Dermis microvascular lymphatic vessel endothelial cell (primary cell): ENCODE measurements around the gene SLC25A29. TPM values are rescaled to one million over a fixed set of nuclear protein-coding genes. Genes with fewer than 3 reads are reported as not detected.
A peak's percentile ranks its signal among the peaks of the same experiment; 100 is the strongest.
"Not testable (repeated sequence)": the region's sequence is repeated elsewhere in the genome, so short reads cannot be mapped to it uniquely, and the experiment has no call there.

Source experiments
- DNase-seq, 2 donors: peaks; one replicate each; pipeline versions ENCODE4 v3.0.0 to v3.0.0-alpha.2; 2010; ENCODE audit warnings: low read depth in 2 of 2
- total RNA-seq: library from RNA; depleted of rRNA; stranded (reverse); fragments of >200 nt; gene quantifications from 2 replicates; pipeline ENCODE4 v1.2.1, GENCODE V29; 2014

Gene SLC25A29
- total RNA-seq, 1 donor from 2014 or later, result 45.6 TPM

- no peak for DNase-seq
Measured at GRCh38 chr14:100294213-100294962, 11.9 kb downstream of the SLC25A29 start.

GRCh38 chr14:100293497-100294212, 12.6 kb downstream of the SLC25A29 start:
- DNase-seq, result no peak

GRCh38 chr14:100292776-100293461, 13.3 kb downstream of the SLC25A29 start:
- DNase-seq, result no peak

- no peak for DNase-seq
Measured at GRCh38 chr14:100292301-100292775, 13.9 kb downstream of the SLC25A29 start.

- DNase-seq, result no peak
Measured at GRCh38 chr14:100291305-100292075, 14.8 kb downstream of the SLC25A29 start.

GRCh38 chr14:100290607-100291304, 15.5 kb downstream of the SLC25A29 start:
- DNase-seq, result no peak

GRCh38 chr14:100289916-100290606, 16.2 kb downstream of the SLC25A29 start:
- DNase-seq, result no peak

- DNase-seq, result no peak
Measured at GRCh38 chr14:100288382-100289185, 17.7 kb downstream of the SLC25A29 start.

GRCh38 chr14:100287998-100288295, 18.3 kb downstream of the SLC25A29 start:
- not testable (repeated sequence) for DNase-seq

- no peak for DNase-seq
Measured at GRCh38 chr14:100287202-100287997, 18.8 kb downstream of the SLC25A29 start.

- no peak for DNase-seq
Measured at GRCh38 chr14:100286484-100287191, 19.6 kb downstream of the SLC25A29 start.

GRCh38 chr14:100285913-100286400, 20.3 kb downstream of the SLC25A29 start:
- DNase-seq, result no peak

- peak in 1 of 2 donors; percentile 67 for DNase-seq
Measured at GRCh38 chr14:100285021-100285912, 21.0 kb downstream of the SLC25A29 start.

GRCh38 chr14:100283984-100284881, 22.0 kb downstream of the SLC25A29 start:
- DNase-seq, result no peak

GRCh38 chr14:100283436-100283835, 22.8 kb downstream of the SLC25A29 start:
- DNase-seq, result not testable (repeated sequence)
